GM18870 (cell line): ENCODE results near the gene CCDC38.

ENCODE experiments used
- ATAC-seq: cut with Tn5 transposase; IDR thresholded peaks from one replicate; pipeline ENCODE4 v1.9.1; 2021; ENCODE audit warnings: moderate library complexity; ENCODE audit not compliant: unreplicated experiment

CCDC38 gene

GRCh38 chr12:95962222-95962621, 19.8 kb upstream of the CCDC38 start:
- ATAC-seq, result no peak

GRCh38 chr12:95960241-95960640, 17.8 kb upstream of the CCDC38 start:
- ATAC-seq, result no peak

GRCh38 chr12:95959107-95959506, 16.7 kb upstream of the CCDC38 start:
- ATAC-seq, result no peak

GRCh38 chr12:95956557-95957145, 14.2 kb upstream of the CCDC38 start:
- ATAC-seq, result no peak

GRCh38 chr12:95955549-95956159, 13.2 kb upstream of the CCDC38 start:
- ATAC-seq, result no peak

GRCh38 chr12:95953000-95953399, 10.6 kb upstream of the CCDC38 start:
- no peak for ATAC-seq

GRCh38 chr12:95951515-95951914, 9.1 kb upstream of the CCDC38 start:
- ATAC-seq, result no peak

GRCh38 chr12:95949477-95950206, 7.2 kb upstream of the CCDC38 start:
- no peak for ATAC-seq

- no peak for ATAC-seq
These were observed 1.8 kb upstream of the CCDC38 start for GRCh38 chr12:95944108-95944704.

- peak; percentile 39 for ATAC-seq
These were observed 972 bp upstream of the CCDC38 start, which contains the start of gene AMDHD1 for GRCh38 chr12:95943330-95943842. TSS of gene AMDHD1 (plus strand) at chr12:95943331. CDS start at chr12:95943399, 68 bp downstream.

GRCh38 chr12:95942101-95942523, 302 bp downstream of the CCDC38 start:
- ATAC-seq, result no peak

GRCh38 chr12:95940514-95940913, 1.9 kb downstream of the CCDC38 start:
- no peak for ATAC-seq

GRCh38 chr12:95922231-95922630, 20.2 kb downstream of the CCDC38 start:
- ATAC-seq, result no peak

- no peak for ATAC-seq
These were observed 23.3 kb downstream of the CCDC38 start for GRCh38 chr12:95919110-95919509.

GRCh38 chr12:95918194-95918993, 24.0 kb downstream of the CCDC38 start:
- peak; percentile 86 for ATAC-seq

- ATAC-seq, result no peak
These were observed 32.5 kb downstream of the CCDC38 start for GRCh38 chr12:95909871-95910270.

- no peak for ATAC-seq
These were observed 33.8 kb downstream of the CCDC38 start for GRCh38 chr12:95908573-95908972.

GRCh38 chr12:95898081-95898480, 44.3 kb downstream of the CCDC38 start:
- ATAC-seq, result no peak

GRCh38 chr12:95896846-95897245, 45.6 kb downstream of the CCDC38 start:
- ATAC-seq, result no peak

- ATAC-seq, result no peak
These were observed 51.5 kb downstream of the CCDC38 start for GRCh38 chr12:95890958-95891357.

GRCh38 chr12:95887311-95887710, 55.1 kb downstream of the CCDC38 start:
- ATAC-seq, result no peak
